Esophagus muscularis mucosa (tissue), 4 donors: Measurements from ENCODE around the gene NBEA.

Experiments
- EP300 ChIP-seq: sonication (generic); formaldehyde crosslinking; IDR thresholded peaks from one replicate; pipeline ENCODE4 v1.6.1; 2017; ENCODE audit warnings: antibody characterized with exemption
- POLR2A ChIP-seq: fragments of 450-650 bp; IDR thresholded peaks from one replicate; pipeline ENCODE4 v1.6.1; 2017; ENCODE audit warnings: antibody characterized with exemption, moderate library complexity, mild to moderate bottlenecking, low read depth
- POLR2AphosphoS5 ChIP-seq, 2 donors: sonication (generic); formaldehyde crosslinking; IDR thresholded peaks; one replicate each; pipeline ENCODE4 v1.6.1; 2017; ENCODE audit warnings: antibody characterized with exemption in 2 of 2
- TF ChIP-seq, protein P1 (sequence below), 3 experiments: fragments of 200-600 bp in 2 of 3; fragments of 450-650 bp in 1 of 3; sonication (generic) in 2 of 3; IDR thresholded peaks; one replicate each; pipeline ENCODE4 v1.5.1; 2017 to 2019; ENCODE audit warnings: antibody characterized with exemption in 3 of 3, mild to moderate bottlenecking in 2 of 3, moderate library complexity in 1 of 3

DNA sequence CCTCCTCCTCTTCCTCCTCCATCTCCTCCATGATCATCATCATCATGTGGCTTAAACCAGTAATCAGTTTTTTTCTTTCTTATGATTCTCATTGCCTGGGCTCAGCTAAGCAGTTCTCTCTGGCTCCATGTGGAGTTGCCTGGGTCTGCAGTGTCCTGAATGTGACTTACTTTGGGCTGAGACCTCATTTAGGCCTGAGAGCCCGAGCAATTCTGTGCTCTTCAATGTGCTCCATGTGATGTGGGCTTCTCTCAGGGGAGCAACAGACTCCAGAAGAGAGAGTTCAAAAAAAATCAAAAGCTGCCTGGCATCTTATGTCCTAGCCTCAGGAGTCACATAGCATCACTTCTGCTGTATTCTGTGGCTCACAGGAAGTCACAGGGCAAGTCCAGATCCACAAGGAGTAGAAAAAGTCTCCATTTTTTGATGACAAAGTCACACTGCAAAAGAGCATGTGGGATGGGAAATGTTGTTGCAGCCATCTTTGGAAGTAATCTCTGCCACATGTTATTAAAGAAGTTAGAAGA is 405.7 kb downstream of the NBEA start:
- TF ChIP-seq POLR2AphosphoS5 (IDR thresholded peaks at IDR 0.05) (no peak), EP300 (no peak), POLR2A (no peak)
- TF ChIP-seq, protein P1, sequence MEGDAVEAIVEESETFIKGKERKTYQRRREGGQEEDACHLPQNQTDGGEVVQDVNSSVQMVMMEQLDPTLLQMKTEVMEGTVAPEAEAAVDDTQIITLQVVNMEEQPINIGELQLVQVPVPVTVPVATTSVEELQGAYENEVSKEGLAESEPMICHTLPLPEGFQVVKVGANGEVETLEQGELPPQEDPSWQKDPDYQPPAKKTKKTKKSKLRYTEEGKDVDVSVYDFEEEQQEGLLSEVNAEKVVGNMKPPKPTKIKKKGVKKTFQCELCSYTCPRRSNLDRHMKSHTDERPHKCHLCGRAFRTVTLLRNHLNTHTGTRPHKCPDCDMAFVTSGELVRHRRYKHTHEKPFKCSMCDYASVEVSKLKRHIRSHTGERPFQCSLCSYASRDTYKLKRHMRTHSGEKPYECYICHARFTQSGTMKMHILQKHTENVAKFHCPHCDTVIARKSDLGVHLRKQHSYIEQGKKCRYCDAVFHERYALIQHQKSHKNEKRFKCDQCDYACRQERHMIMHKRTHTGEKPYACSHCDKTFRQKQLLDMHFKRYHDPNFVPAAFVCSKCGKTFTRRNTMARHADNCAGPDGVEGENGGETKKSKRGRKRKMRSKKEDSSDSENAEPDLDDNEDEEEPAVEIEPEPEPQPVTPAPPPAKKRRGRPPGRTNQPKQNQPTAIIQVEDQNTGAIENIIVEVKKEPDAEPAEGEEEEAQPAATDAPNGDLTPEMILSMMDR (IDR thresholded peaks at IDR 0.05), result no peak
